Endodermal cell (in vitro differentiated cells): ENCODE data around the gene ATG9B. TPM values are rescaled to one million over a fixed set of nuclear protein-coding genes. Genes with fewer than 3 reads are reported as not detected.

ENCODE experiments used
- DNase-seq: peaks from one replicate; pipeline ENCODE4 v3.0.0-alpha.2; 2017
- H3K27ac ChIP-seq: 2 replicates; pipeline ENCODE4 v1.5.1; 2013; ENCODE audit warnings: mild to moderate bottlenecking, low read depth, low read length, moderate library complexity
- H3K27me3 ChIP-seq: 2 replicates; pipeline ENCODE4 v1.6.1; 2013; ENCODE audit warnings: mild to moderate bottlenecking, low read length, moderate library complexity; ENCODE audit not compliant: insufficient read depth, control insufficient read depth, poor library complexity, severe bottlenecking
- H3K36me3 ChIP-seq: 2 replicates; pipeline ENCODE4 v1.7.0; 2013; ENCODE audit warnings: mild to moderate bottlenecking, low read length, moderate library complexity; ENCODE audit not compliant: control insufficient read depth, insufficient read depth
- H3K4me1 ChIP-seq: one replicate; pipeline ENCODE4 v1.7.0; 2013; ENCODE audit warnings: low read length; ENCODE audit not compliant: control insufficient read depth, insufficient read depth
- H3K4me3 ChIP-seq: 2 replicates; pipeline ENCODE4 v1.5.1; 2013; ENCODE audit warnings: mild to moderate bottlenecking, low read length, moderate library complexity
- H3K9ac ChIP-seq: 2 replicates; pipeline ENCODE4 v1.6.1; 2013; ENCODE audit warnings: mild to moderate bottlenecking, low read length, moderate library complexity; ENCODE audit not compliant: poor library complexity, severe bottlenecking; ENCODE audit errors: extremely low read depth
- H3K9me3 ChIP-seq: 2 replicates; pipeline ENCODE4 v1.6.1; 2013; ENCODE audit warnings: mild to moderate bottlenecking, low read length, moderate library complexity; ENCODE audit not compliant: control insufficient read depth
- H3K27ac Mint-ChIP-seq: 2 replicates; pipeline ENCODE4 v1.8.0; 2020; ENCODE audit warnings: mixed read lengths
- H3K27me3 Mint-ChIP-seq: 2 replicates; pipeline ENCODE4 v1.8.0; 2021; ENCODE audit warnings: mild to moderate bottlenecking, mixed read lengths; ENCODE audit not compliant: insufficient read depth
- H3K36me3 Mint-ChIP-seq: 2 replicates; pipeline ENCODE4 v1.8.0; 2020; ENCODE audit warnings: low read depth, mixed read lengths
- H3K4me1 Mint-ChIP-seq: 2 replicates; pipeline ENCODE4 v1.8.0; 2020; ENCODE audit warnings: mixed read lengths
- H3K4me3 Mint-ChIP-seq: 2 replicates; pipeline ENCODE4 v1.8.0; 2020; ENCODE audit warnings: mild to moderate bottlenecking, moderate library complexity, mixed read lengths
- H3K9me3 Mint-ChIP-seq: 2 replicates; pipeline ENCODE4 v1.8.0; 2020; ENCODE audit warnings: mild to moderate bottlenecking, mixed read lengths
- CTCF ChIP-seq: fragments of 200-600 bp; sonication (generic); conservative IDR thresholded peaks from 2 replicates; pipeline ENCODE4 v1.5.0; 2021; ENCODE audit warnings: antibody characterized with exemption, mild to moderate bottlenecking
- WGBS, 2 experiments: methylation state at CpG; one replicate each; pipeline versions ENCODE4 v1.1.5 to v1.1.7; 2013; ENCODE audit warnings: missing lambda C conversion rate in 2 of 2, mixed read lengths in 1 of 2; ENCODE audit not compliant: insufficient coverage in 1 of 2, insufficient read length in 1 of 2; 5-methylcytosine and 5-hydroxymethylcytosine counted together
- total RNA-seq, 2 donors: library from RNA; stranded (reverse); fragmentation: NEBNext Ultra II Directional in 1 of 2; extraction: Animal tissue kit (Norgen Biotek cat#: 25700) in 1 of 2; gene quantifications; 2 replicates in 1 of 2; 3 replicates in 1 of 2; pipeline ENCODE4 v1.2.1, GENCODE V29; 2021

The ATG9B gene
- total RNA-seq, 2 donors from 2014 or later: 2.0 to 3.0 TPM

GRCh38 chr7:150978126-150978789 is 46.0 kb downstream of the ATG9B start, which contains the start of gene KCNH2:
TSS of gene KCNH2 (minus strand) at chr7:150978321. CDS start at chr7:150977913, 408 bp downstream.
- H3K27me3 Mint-ChIP-seq: peaks cover 87% of the 10 kb centered on the region

GRCh38 chr7:150977382-150978125 is 46.7 kb downstream of the ATG9B start:
- H3K9me3 Mint-ChIP-seq: no peaks in the 10 kb centered on the region
- H3K27me3 Mint-ChIP-seq: peaks cover 87% of the 10 kb centered on the region
- no peak for TF ChIP-seq CTCF
- H3K4me3 Mint-ChIP-seq: peak overlapping the region; percentile 60
- H3K27me3 ChIP-seq: peaks cover 79% of the 10 kb centered on the region
- no peak overlapping the region for H3K27ac ChIP-seq
- H3K4me1 ChIP-seq: peaks cover 3% of the 10 kb centered on the region
- no peaks in the 10 kb centered on the region for H3K36me3 ChIP-seq
- H3K36me3 Mint-ChIP-seq: no peaks in the 10 kb centered on the region
- peak overlapping the region; percentile 49 for H3K4me3 ChIP-seq
- DNase-seq: no peak
- H3K9me3 ChIP-seq: no peaks in the 10 kb centered on the region
- H3K4me1 Mint-ChIP-seq: peaks cover 13% of the 10 kb centered on the region
- 0 to 7% methylated on average over 26 to 58 of the region's 62 CpGs for WGBS, 2 experiments
- no peak overlapping the region for H3K9ac ChIP-seq
- H3K27ac Mint-ChIP-seq: no peak overlapping the region

More at GRCh38 chr7:150978126-150978789, 46.0 kb downstream of the ATG9B start, which contains the start of gene KCNH2:
- peak; percentile 92 for DNase-seq
- no peaks in the 10 kb centered on the region for H3K9me3 ChIP-seq
- H3K27ac Mint-ChIP-seq: no peak within 1 kb of the TSS
- peak within 1 kb of the TSS; percentile 80 for H3K4me3 ChIP-seq
- no peaks in the 10 kb centered on the region for H3K9me3 Mint-ChIP-seq
- H3K9ac ChIP-seq: no peak within 1 kb of the TSS
- H3K4me1 ChIP-seq: peaks cover 3% of the 10 kb centered on the region
- no peaks in the 10 kb centered on the region for H3K36me3 ChIP-seq
- peak within 1 kb of the TSS; percentile 94 for H3K27ac ChIP-seq
- peaks cover 13% of the 10 kb centered on the region for H3K4me1 Mint-ChIP-seq
- 0% methylated on average over 2 to 71 of the region's 81 CpGs for WGBS, 2 experiments
- TF ChIP-seq CTCF: no peak
- H3K36me3 Mint-ChIP-seq: no peaks in the 10 kb centered on the region
- H3K4me3 Mint-ChIP-seq: peak within 1 kb of the TSS; percentile 60
- H3K27me3 ChIP-seq: peaks cover 79% of the 10 kb centered on the region

GRCh38 chr7:150976529-150977381 is 47.5 kb downstream of the ATG9B start:
- Mint-ChIP-seq H3K4me1 (peaks cover 13% of the 10 kb centered on the region), H3K9me3 (no peaks in the 10 kb centered on the region), H3K4me3 (peak overlapping the region; percentile 60), H3K27ac (no peak overlapping the region), H3K27me3 (peaks cover 85% of the 10 kb centered on the region), H3K36me3 (no peaks in the 10 kb centered on the region)
- no peak for DNase-seq
- H3K27ac ChIP-seq: no peak overlapping the region
- no peaks in the 10 kb centered on the region for H3K9me3 ChIP-seq
- H3K27me3 ChIP-seq: peaks cover 72% of the 10 kb centered on the region
- no peak overlapping the region for H3K9ac ChIP-seq
- no peaks in the 10 kb centered on the region for H3K36me3 ChIP-seq
- WGBS, 2 experiments: 19 to 38% methylated on average over 5 to 13 of the region's 13 CpGs
- TF ChIP-seq CTCF: no peak
- peak overlapping the region; percentile 49 for H3K4me3 ChIP-seq
- H3K4me1 ChIP-seq: peaks cover 3% of the 10 kb centered on the region
